RWPE2 (cell line): Measurements from ENCODE around the gene FMNL2.
A peak's percentile ranks its signal among the peaks of the same experiment; 100 is the strongest.

ENCODE experiments used
- ATAC-seq: fragments of 200-7000 bp; cut with Tn5 transposase; 3 replicates; pipeline ENCODE4 v1.9.1; 2021; ENCODE audit warnings: low read depth
- DNase-seq: peaks from one replicate; pipeline ENCODE4 v3.0.0-alpha.2; 2020; ENCODE audit warnings: low spot score
- H3K27ac ChIP-seq: fragments of 450-650 bp; 2 replicates; pipeline ENCODE4 v1.5.1; 2017; ENCODE audit warnings: mild to moderate bottlenecking; ENCODE audit not compliant: poor library complexity, severe bottlenecking
- H3K27me3 ChIP-seq: fragments of 250-450 bp; sonication (Bioruptor Pico); 2 replicates; pipeline ENCODE4 v1.5.1; 2021; ENCODE audit warnings: mild to moderate bottlenecking, moderate library complexity; ENCODE audit not compliant: insufficient read depth, poor library complexity, severe bottlenecking
- H3K36me3 ChIP-seq: fragments of 250-450 bp; sonication (Bioruptor Pico); 2 replicates; pipeline ENCODE4 v1.5.1; 2020; ENCODE audit warnings: low read depth, mild to moderate bottlenecking, moderate library complexity
- H3K4me1 ChIP-seq: fragments of 250-450 bp; sonication (Bioruptor Pico); 2 replicates; pipeline ENCODE4 v1.5.1; 2021; ENCODE audit warnings: mild to moderate bottlenecking, moderate library complexity; ENCODE audit not compliant: insufficient read depth, poor library complexity, severe bottlenecking
- H3K4me3 ChIP-seq: fragments of 250-450 bp; sonication (Bioruptor Pico); 2 replicates; pipeline ENCODE4 v1.5.1; 2021; ENCODE audit warnings: mild to moderate bottlenecking, moderate library complexity; ENCODE audit not compliant: severe bottlenecking
- H3K9me3 ChIP-seq: fragments of 250-450 bp; sonication (Bioruptor Pico); 2 replicates; pipeline ENCODE4 v1.5.1; 2021; ENCODE audit warnings: mild to moderate bottlenecking, moderate library complexity; ENCODE audit not compliant: severe bottlenecking
- TF ChIP-seq, protein P1 (sequence below): fragments of 450-650 bp; IDR thresholded peaks from one replicate; pipeline ENCODE4 v1.5.1; 2017; ENCODE audit warnings: mild to moderate bottlenecking, moderate library complexity; ENCODE audit not compliant: poor library complexity, severe bottlenecking

The FMNL2 gene

DNA sequence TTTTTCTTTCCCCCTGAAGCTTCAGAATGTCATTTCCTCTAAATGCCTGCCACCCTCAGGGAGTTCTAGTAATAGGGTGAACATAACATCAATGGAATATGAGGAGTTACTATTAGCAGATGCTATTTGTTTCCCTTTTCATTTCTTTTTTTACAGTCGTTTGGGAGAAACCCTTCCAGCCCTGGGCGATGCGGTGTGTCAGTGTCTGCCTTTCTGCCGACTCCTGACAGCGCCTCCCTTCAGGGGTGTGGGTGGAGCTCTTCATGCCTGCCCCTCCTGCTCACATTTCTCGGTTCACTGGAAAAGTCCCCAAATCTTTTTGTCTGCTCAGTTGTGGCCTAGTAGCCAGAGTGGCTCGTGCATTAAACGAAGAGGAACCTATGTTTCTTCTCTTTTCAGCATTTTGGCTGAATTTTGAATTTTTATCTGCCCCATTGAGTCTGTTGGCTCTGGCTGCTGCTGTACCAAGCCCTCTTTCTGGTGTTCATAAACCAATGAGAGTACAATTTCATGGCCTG is 72.3 kb downstream of the FMNL2 start:
- H3K9me3 ChIP-seq = no peaks in the 10 kb centered on the region
- H3K36me3 ChIP-seq = no peaks in the 10 kb centered on the region
- TF ChIP-seq, protein P1, sequence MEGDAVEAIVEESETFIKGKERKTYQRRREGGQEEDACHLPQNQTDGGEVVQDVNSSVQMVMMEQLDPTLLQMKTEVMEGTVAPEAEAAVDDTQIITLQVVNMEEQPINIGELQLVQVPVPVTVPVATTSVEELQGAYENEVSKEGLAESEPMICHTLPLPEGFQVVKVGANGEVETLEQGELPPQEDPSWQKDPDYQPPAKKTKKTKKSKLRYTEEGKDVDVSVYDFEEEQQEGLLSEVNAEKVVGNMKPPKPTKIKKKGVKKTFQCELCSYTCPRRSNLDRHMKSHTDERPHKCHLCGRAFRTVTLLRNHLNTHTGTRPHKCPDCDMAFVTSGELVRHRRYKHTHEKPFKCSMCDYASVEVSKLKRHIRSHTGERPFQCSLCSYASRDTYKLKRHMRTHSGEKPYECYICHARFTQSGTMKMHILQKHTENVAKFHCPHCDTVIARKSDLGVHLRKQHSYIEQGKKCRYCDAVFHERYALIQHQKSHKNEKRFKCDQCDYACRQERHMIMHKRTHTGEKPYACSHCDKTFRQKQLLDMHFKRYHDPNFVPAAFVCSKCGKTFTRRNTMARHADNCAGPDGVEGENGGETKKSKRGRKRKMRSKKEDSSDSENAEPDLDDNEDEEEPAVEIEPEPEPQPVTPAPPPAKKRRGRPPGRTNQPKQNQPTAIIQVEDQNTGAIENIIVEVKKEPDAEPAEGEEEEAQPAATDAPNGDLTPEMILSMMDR = no peak
- H3K4me3 ChIP-seq = no peak overlapping the region
- peaks cover 53% of the 10 kb centered on the region for H3K4me1 ChIP-seq
- ATAC-seq (peak; percentile 86), DNase-seq (no peak)
- no peaks in the 10 kb centered on the region for H3K27me3 ChIP-seq
- H3K27ac ChIP-seq = peak overlapping the region; percentile 12

DNA sequence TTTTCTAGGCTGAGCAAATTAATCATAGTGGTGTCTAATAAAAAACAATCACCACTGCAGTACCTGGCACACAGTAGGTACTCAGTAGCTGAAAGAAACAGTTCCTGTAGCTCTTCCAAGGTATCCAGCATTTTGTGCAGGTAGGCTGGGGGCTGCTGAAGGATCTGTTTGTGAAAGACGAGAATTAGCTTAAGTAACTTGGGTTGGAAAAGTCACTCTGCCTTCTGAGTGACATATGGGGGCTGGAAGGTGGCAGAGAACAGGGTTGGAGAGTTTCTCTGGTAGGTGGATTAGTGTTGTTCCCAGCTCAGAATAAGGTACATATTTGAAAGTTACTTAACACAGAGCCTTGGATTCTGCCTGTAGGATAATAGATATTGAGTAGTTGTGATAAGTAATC is 72.8 kb downstream of the FMNL2 start:
- TF ChIP-seq, protein P1 = no peak
- Histone ChIP-seq H3K4me1 (peaks cover 57% of the 10 kb centered on the region), H3K27ac (peak overlapping the region; percentile 8), H3K9me3 (no peaks in the 10 kb centered on the region), H3K27me3 (no peaks in the 10 kb centered on the region), H3K36me3 (no peaks in the 10 kb centered on the region), H3K4me3 (no peak overlapping the region)
- ATAC-seq (no peak), DNase-seq (no peak)

DNA sequence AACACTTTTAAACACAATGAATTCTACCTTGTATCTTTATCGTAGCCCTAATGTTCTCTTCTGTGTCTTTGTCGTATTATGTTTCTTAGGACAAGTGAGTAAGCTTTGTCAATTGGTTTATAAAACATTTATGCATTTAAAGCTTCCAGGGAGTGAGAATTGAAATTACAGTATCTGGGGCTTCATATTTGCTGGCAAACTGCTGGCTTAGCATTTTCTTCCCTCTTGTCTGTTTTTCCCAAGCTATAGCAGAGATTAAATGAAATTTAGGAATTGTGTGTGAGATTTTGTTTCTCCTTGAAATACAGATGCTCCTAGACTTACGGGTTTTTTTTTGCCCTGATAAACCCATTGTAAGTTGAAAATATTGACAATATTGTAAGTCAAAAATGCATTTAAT is 73.3 kb downstream of the FMNL2 start:
- no peaks in the 10 kb centered on the region for H3K27me3 ChIP-seq
- TF ChIP-seq, protein P1 = no peak
- H3K4me3 ChIP-seq = no peak overlapping the region
- H3K36me3 ChIP-seq = no peaks in the 10 kb centered on the region
- no peak overlapping the region for H3K27ac ChIP-seq
- DNase-seq (no peak), ATAC-seq (no peak)
- no peaks in the 10 kb centered on the region for H3K9me3 ChIP-seq
- H3K4me1 ChIP-seq = peaks cover 58% of the 10 kb centered on the region

DNA sequence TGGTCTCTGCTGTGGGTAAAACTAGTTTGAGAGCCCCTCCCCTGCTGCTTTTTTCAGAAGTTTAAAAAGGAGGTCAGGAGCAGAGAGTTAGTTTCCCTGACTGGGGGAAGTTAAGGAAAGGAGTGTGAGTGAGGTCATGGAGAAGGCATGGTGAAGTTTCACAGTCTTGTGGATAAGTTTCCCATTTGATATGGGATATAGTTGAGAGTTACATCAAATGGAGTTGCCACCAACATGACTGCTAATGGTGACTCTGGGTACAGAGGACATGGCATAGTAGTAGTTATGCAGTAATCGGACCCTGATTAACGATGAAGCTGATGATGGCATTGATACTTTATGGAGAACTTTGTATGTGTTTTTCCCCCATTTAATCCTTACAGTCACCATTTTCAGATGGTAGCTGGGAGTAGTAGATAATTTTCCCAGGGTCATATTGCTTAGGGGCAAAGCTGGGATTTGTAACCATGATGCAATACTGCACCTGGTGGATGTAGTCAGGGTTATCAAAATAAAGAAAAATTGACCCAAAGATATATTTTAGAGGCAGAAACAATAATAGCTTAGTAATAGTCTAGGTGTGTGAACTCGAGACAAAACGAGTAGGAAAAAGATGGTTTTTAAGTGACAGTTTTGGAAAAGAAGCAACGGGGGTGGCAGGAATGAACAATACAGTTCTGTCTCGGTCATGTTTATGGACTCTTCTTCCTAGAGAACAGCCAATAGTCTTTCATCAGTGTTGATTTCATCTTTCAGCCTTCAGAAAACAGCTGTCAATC is 74.6 kb downstream of the FMNL2 start:
- H3K36me3 ChIP-seq = no peaks in the 10 kb centered on the region
- peak overlapping the region; percentile 12 for H3K27ac ChIP-seq
- no peaks in the 10 kb centered on the region for H3K9me3 ChIP-seq
- peaks cover 58% of the 10 kb centered on the region for H3K4me1 ChIP-seq
- TF ChIP-seq, protein P1 = no peak
- no peaks in the 10 kb centered on the region for H3K27me3 ChIP-seq
- no peak overlapping the region for H3K4me3 ChIP-seq
- DNase-seq (no peak), ATAC-seq (no peak)

DNA sequence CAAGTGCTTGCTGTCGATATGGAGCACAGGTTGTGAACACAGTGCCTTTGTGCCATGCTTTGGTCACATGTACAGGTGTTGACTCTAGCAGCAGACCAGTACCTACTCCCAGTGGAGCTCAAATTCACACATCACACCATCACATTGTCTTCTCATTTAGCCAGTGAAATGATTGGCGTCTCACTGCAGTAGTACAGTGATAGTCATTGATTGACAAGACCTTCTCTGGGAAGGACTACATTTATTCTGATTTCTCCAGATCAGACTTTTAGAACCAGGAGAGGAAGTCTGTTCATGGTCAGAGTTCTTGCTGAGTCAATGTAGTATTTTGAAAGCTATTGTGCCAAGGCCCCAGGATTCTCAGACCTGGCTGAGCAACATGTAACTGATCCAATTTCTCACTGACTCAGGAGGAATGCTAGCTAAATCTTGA is 75.2 kb downstream of the FMNL2 start:
- peaks cover 59% of the 10 kb centered on the region for H3K4me1 ChIP-seq

More for the DNA sequence above, 75.2 kb downstream of the FMNL2 start:
- Histone ChIP-seq H3K9me3 (no peaks in the 10 kb centered on the region), H3K4me3 (no peak overlapping the region), H3K27me3 (no peaks in the 10 kb centered on the region), H3K27ac (peak overlapping the region; percentile 12), H3K36me3 (no peaks in the 10 kb centered on the region)
- ATAC-seq (peak; percentile 28; the same call in 1 of the 3 replicates), DNase-seq (no peak)
- TF ChIP-seq, protein P1 = no peak
